HCT116 (cell line): ENCODE results near the gene ACTR1B. TPM values are rescaled to one million over a fixed set of nuclear protein-coding genes. Genes with fewer than 3 reads are reported as not detected.

Source experiments
- ATAC-seq: fragments of 200-7000 bp; cut with Tn5 transposase; 2 replicates; pipeline ENCODE4 v1.9.1; 2020; ENCODE audit warnings: mild to moderate bottlenecking, moderate library complexity
- BruUV-seq: library from RNA; stranded (reverse); fragments of 400-500 nt; replicated peaks from 2 replicates; lab custom pipeline; 2021; lab: Mats Ljungman, UMichigan
- CTCF ChIA-PET: fragments of 300-600 bp; sonication (Branson Sonifier 250); formaldehyde crosslinking; loops from one replicate; lab custom pipeline; 2021; ENCODE audit warnings: antibody characterized with exemption; lab: Charles Lee
- POLR2A ChIA-PET: fragments of 300-600, 350-600 bp; sonication (Branson Sonifier 250); formaldehyde crosslinking; loops from one replicate; lab custom pipeline; 2021; ENCODE audit warnings: antibody characterized with exemption; lab: Charles Lee
- RAD21 ChIA-PET, 2 experiments: fragments of 300-600 bp; sonication (Branson Sonifier 250); formaldehyde crosslinking; loops; one replicate each; lab custom pipeline; 2023; ENCODE audit warnings: low total read pairs in 2 of 2; ENCODE audit not compliant: uncharacterized antibody in 2 of 2, unreplicated experiment in 2 of 2, low non-redundant PET in 1 of 2; lab: Charles Lee
- DNase-seq: peaks from one replicate; pipeline ENCODE4 v3.0.0-alpha.2; 2010; ENCODE audit warnings: low read depth, low spot score
- H2AFZ ChIP-seq: fragments of 200-600 bp; shearing (Covaris generic), sonication (generic); 2 replicates; pipeline ENCODE4 v1.6.1; 2017; ENCODE audit warnings: low read depth, mixed run types, mixed read lengths, antibody characterized with exemption, low read length; ENCODE audit not compliant: poor library complexity, severe bottlenecking
- H3K27ac ChIP-seq: 2 replicates; pipeline ENCODE4 v1.5.1; 2012; ENCODE audit warnings: low read depth, low read length
- H3K27me3 ChIP-seq: fragments of 200-600 bp; sonication (generic); 2 replicates; pipeline ENCODE4 v1.6.1; 2016; ENCODE audit warnings: mixed run types, low read length, mixed read lengths; ENCODE audit not compliant: insufficient read depth
- H3K36me3 ChIP-seq, 2 experiments: fragments of 200-500 bp in 1 of 2; fragments of 200-600 bp in 1 of 2; sonication (Bioruptor generic) in 1 of 2; sonication (generic) in 1 of 2; 2 replicates each; pipeline versions ENCODE4 v1.5.1 to v1.6.1; 2014 to 2016; ENCODE audit warnings: low read length in 2 of 2, inconsistent platforms in 1 of 2, mixed read lengths in 1 of 2, mixed run types in 1 of 2; ENCODE audit not compliant: insufficient read depth in 2 of 2, control insufficient read depth in 1 of 2
- H3K4me1 ChIP-seq, 2 experiments: fragments of 200-600 bp in 1 of 2; sonication (generic) in 1 of 2; 2 replicates each; pipeline versions ENCODE4 v1.5.1 to v1.6.1; 2012 to 2017; ENCODE audit warnings: low read length in 2 of 2, inconsistent platforms in 1 of 2, mild to moderate bottlenecking in 1 of 2, mixed read lengths in 1 of 2, mixed run types in 1 of 2, moderate library complexity in 1 of 2; ENCODE audit not compliant: insufficient read depth in 2 of 2, control insufficient read depth in 1 of 2
- H3K4me2 ChIP-seq: fragments of 200-600 bp; sonication (generic); 2 replicates; pipeline ENCODE4 v1.6.1; 2017; ENCODE audit warnings: mixed run types, low read length, mixed read lengths
- H3K4me3 ChIP-seq, 2 experiments: fragments of 200-600 bp in 1 of 2; sonication (generic) in 1 of 2; replicated peaks in 1 of 2; 2 replicates each; pipeline ENCODE4 v1.5.1; 2011 to 2016; ENCODE audit warnings: low read length in 2 of 2, control low read depth in 1 of 2, low read depth in 1 of 2, mild to moderate bottlenecking in 1 of 2, mixed read lengths in 1 of 2, mixed run types in 1 of 2
- H3K79me2 ChIP-seq: fragments of 200-600 bp; sonication (generic); 2 replicates; pipeline ENCODE4 v1.6.1; 2017; ENCODE audit warnings: mild to moderate bottlenecking, mixed run types, low read length, moderate library complexity, mixed read lengths; ENCODE audit not compliant: insufficient read depth
- H3K9ac ChIP-seq: fragments of 200-600 bp; sonication (generic); 2 replicates; pipeline ENCODE4 v1.6.1; 2016; ENCODE audit warnings: low read length, mixed read lengths
- H3K9me2 ChIP-seq: fragments of 200-600 bp; sonication (generic), shearing (Covaris generic); 2 replicates; pipeline ENCODE4 v1.6.1; 2017; ENCODE audit warnings: mixed run types, mild to moderate bottlenecking, moderate library complexity; ENCODE audit not compliant: insufficient read depth
- H3K9me3 ChIP-seq, 2 experiments: fragments of 200-500 bp in 1 of 2; fragments of 200-600 bp in 1 of 2; sonication (Bioruptor generic) in 1 of 2; sonication (generic) in 1 of 2; 2 replicates each; pipeline ENCODE4 v1.6.1; 2014 to 2017; ENCODE audit warnings: low read length in 2 of 2, mixed read lengths in 2 of 2, inconsistent platforms in 1 of 2, low read depth in 1 of 2, mild to moderate bottlenecking in 1 of 2, mixed run types in 1 of 2, moderate library complexity in 1 of 2; ENCODE audit not compliant: control insufficient read depth in 1 of 2, insufficient read depth in 1 of 2
- H4K20me1 ChIP-seq: fragments of 200-600 bp; sonication (generic), shearing (Covaris generic); 2 replicates; pipeline ENCODE4 v1.6.1; 2017; ENCODE audit warnings: mixed run types, mild to moderate bottlenecking, moderate library complexity; ENCODE audit not compliant: insufficient read depth
- EGR1 ChIP-seq: IDR thresholded peaks from 2 replicates; pipeline ENCODE4 v1.6.1; 2012; ENCODE audit warnings: low read depth
- ELF1 ChIP-seq: IDR thresholded peaks from 2 replicates; pipeline ENCODE4 v1.6.1; 2012; ENCODE audit warnings: low read depth, borderline replicate concordance
- EZH2 ChIP-seq: fragments of 200-600 bp; sonication (generic); IDR thresholded peaks from 2 replicates; pipeline ENCODE4 v1.6.1; 2017; ENCODE audit warnings: antibody characterized with exemption, mixed run types
- EZH2phosphoT487 ChIP-seq: fragments of 200-600 bp; IDR thresholded peaks from 2 replicates; pipeline ENCODE4 v1.6.1; 2018; ENCODE audit warnings: antibody characterized with exemption, borderline replicate concordance
- MAX ChIP-seq: IDR thresholded peaks from 2 replicates; pipeline ENCODE4 v1.6.1; 2012
- POLR2AphosphoS5 ChIP-seq: IDR thresholded peaks from 2 replicates; pipeline ENCODE4 v1.6.1; 2011; ENCODE audit warnings: mild to moderate bottlenecking, low read depth, low read length, moderate library complexity
- RAD21 ChIP-seq: IDR thresholded peaks from 2 replicates; pipeline ENCODE4 v1.6.1; 2012; ENCODE audit warnings: low read depth, mild to moderate bottlenecking
- REST ChIP-seq: IDR thresholded peaks from 2 replicates; pipeline ENCODE4 v1.6.1; 2012; ENCODE audit warnings: low read depth
- TCF7L2 ChIP-seq: IDR thresholded peaks from 2 replicates; pipeline ENCODE4 v1.7.0; 2011; ENCODE audit warnings: borderline replicate concordance, inconsistent platforms; ENCODE audit not compliant: insufficient read depth, insufficient read length; ENCODE audit errors: extremely low read depth
- YY1 ChIP-seq: IDR thresholded peaks from 2 replicates; pipeline ENCODE4 v1.6.1; 2011; ENCODE audit warnings: low read length, low read depth, moderate library complexity, mild to moderate bottlenecking; ENCODE audit not compliant: insufficient replicate concordance; ENCODE audit errors: extremely low read depth
- ZNF274 ChIP-seq: fragments of 200-500 bp; sonication (Bioruptor generic); IDR thresholded peaks from 2 replicates; pipeline ENCODE4 v1.6.1; 2014; ENCODE audit warnings: mild to moderate bottlenecking, low read depth, low read length, inconsistent platforms
- intact Hi-C: fragments of 100-400 bp; cut with micrococcal nuclease; formaldehyde crosslinking; loops from 2 replicates; pipeline ENCODE4 v1.10.0; 2022
- total RNA-seq: library from RNA; stranded (reverse); gene quantifications from one replicate; pipeline ENCODE4 v1.2.1, GENCODE V29; 2021; ENCODE audit not compliant: unreplicated experiment
- TF ChIP-seq, protein P1 (sequence below), 3 experiments: fragments of 200-600 bp in 1 of 3; sonication (generic) in 1 of 3; IDR thresholded peaks in 2 of 3; conservative IDR thresholded peaks in 1 of 3; 2 replicates each; pipeline ENCODE4 v1.5.1; 2012 to 2017; ENCODE audit warnings: low read depth in 2 of 3, low read length in 2 of 3, antibody characterized with exemption in 1 of 3, borderline replicate concordance in 1 of 3, control low read depth in 1 of 3, mild to moderate bottlenecking in 1 of 3, mixed read lengths in 1 of 3, mixed run types in 1 of 3, moderate library complexity in 1 of 3; ENCODE audit not compliant: insufficient read depth in 1 of 3

Gene ACTR1B
- total RNA-seq, 1 experiment from 2014 or later, result 42.8 TPM

- RAD21 ChIA-PET, result no interaction called here
- intact Hi-C loops, result no loop called here
- CTCF ChIA-PET, result no interaction called here
- no peaks in the 10 kb centered on the region for H3K27me3 ChIP-seq
- TF ChIP-seq ELF1 (no peak), ZNF274 (no peak), EGR1 (no peak), EZH2 (no peak), TCF7L2 (no peak), RAD21 (no peak), MAX (no peak), REST (no peak), EZH2phosphoT487 (no peak), POLR2AphosphoS5 (no peak), YY1 (no peak)
- TF ChIP-seq, protein P1, sequence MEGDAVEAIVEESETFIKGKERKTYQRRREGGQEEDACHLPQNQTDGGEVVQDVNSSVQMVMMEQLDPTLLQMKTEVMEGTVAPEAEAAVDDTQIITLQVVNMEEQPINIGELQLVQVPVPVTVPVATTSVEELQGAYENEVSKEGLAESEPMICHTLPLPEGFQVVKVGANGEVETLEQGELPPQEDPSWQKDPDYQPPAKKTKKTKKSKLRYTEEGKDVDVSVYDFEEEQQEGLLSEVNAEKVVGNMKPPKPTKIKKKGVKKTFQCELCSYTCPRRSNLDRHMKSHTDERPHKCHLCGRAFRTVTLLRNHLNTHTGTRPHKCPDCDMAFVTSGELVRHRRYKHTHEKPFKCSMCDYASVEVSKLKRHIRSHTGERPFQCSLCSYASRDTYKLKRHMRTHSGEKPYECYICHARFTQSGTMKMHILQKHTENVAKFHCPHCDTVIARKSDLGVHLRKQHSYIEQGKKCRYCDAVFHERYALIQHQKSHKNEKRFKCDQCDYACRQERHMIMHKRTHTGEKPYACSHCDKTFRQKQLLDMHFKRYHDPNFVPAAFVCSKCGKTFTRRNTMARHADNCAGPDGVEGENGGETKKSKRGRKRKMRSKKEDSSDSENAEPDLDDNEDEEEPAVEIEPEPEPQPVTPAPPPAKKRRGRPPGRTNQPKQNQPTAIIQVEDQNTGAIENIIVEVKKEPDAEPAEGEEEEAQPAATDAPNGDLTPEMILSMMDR (IDR thresholded peaks at IDR 0.05 in 2 of 3, conservative IDR thresholded peaks at IDR 0.05 in 1 of 3; ENCODE audit: borderline replicate concordance in 1 of 3, insufficient read depth in 1 of 3, low read depth in 2 of 3, low read length in 2 of 3), result no peak
- no peak overlapping the region for H3K4me2 ChIP-seq
- no peak overlapping the region for H3K27ac ChIP-seq
- H4K20me1 ChIP-seq, result no peaks in the 10 kb centered on the region
- POLR2A ChIA-PET, result no interaction called here
- ATAC-seq, result no peak
- H3K9ac ChIP-seq, result no peak overlapping the region
- no peaks in the 10 kb centered on the region for H3K9me2 ChIP-seq
- no peaks in the 10 kb centered on the region; a peak in 1 of 4 replicates for H3K36me3 ChIP-seq
- H3K9me3 ChIP-seq, result no peaks in the 10 kb centered on the region
- peaks cover 28% of the 10 kb centered on the region for H3K79me2 ChIP-seq
- H3K4me3 ChIP-seq, result no peak overlapping the region
- DNase-seq, result no peak
- H2AFZ ChIP-seq, result no peak overlapping the region
- no TSS peak for BruUV-seq
- H3K4me1 ChIP-seq, result peaks cover 0 to 13% of the 10 kb centered on the region in 2 experiments; a peak in 2 of 4 replicates
Measured at GRCh38 chr2:97657986-97658690, 5.7 kb downstream of the ACTR1B start.
